ENCODE data around the gene MGARP.
A peak's percentile ranks its signal among the peaks of the same experiment; 100 is the strongest.

MGARP gene

DNA sequence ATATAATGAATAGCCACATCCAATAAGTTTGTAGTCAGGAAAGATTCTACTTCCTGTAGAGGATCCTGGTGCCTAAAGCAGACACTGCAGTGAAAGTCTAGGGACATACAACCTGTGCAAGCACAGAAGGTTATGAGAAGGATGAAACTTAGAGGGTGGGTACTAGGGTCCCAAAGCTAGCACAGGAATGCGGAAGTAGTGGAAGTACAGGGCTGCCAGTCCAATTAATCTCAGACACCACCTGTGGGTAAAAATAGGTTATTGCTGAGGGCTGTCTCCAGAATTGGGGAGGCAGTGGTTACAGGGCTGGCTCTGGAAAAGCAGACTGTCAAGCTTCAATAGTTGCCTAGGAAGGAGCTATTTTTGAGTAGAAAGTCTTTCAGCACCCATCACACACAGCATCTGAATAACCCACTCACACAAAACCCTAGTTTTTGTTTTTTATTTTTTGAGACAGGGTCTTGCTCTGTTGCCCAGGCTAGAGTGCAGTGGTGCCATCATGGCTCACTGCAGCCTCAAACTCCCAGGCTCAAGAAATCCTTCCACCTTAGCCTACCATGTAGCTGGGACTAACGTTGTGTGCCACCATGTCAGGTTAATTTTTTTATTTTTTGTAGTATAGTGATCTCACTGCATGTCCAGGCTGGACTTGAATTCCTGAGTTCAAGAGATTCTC, 52.2 kb downstream of the MGARP start:
- TF ChIP-seq RAD21 (IDR thresholded peaks at IDR 0.05; ENCODE audit: low read depth) (peak; percentile 28; the same call in 1 of the 2 replicates), ZBTB7A (IDR thresholded peaks at IDR 0.05; ENCODE audit: low read depth) (no peak), TEAD4 (IDR thresholded peaks at IDR 0.05) (no peak), TAF1 (IDR thresholded peaks at IDR 0.05; ENCODE audit: low read depth) (no peak), TCF12 (IDR thresholded peaks at IDR 0.05; ENCODE audit: low read depth) (no peak), FOXM1 (IDR thresholded peaks at IDR 0.05; ENCODE audit: borderline replicate concordance, low read depth) (no peak), NFIC (IDR thresholded peaks at IDR 0.05) (no peak)
- TF ChIP-seq, protein P1, sequence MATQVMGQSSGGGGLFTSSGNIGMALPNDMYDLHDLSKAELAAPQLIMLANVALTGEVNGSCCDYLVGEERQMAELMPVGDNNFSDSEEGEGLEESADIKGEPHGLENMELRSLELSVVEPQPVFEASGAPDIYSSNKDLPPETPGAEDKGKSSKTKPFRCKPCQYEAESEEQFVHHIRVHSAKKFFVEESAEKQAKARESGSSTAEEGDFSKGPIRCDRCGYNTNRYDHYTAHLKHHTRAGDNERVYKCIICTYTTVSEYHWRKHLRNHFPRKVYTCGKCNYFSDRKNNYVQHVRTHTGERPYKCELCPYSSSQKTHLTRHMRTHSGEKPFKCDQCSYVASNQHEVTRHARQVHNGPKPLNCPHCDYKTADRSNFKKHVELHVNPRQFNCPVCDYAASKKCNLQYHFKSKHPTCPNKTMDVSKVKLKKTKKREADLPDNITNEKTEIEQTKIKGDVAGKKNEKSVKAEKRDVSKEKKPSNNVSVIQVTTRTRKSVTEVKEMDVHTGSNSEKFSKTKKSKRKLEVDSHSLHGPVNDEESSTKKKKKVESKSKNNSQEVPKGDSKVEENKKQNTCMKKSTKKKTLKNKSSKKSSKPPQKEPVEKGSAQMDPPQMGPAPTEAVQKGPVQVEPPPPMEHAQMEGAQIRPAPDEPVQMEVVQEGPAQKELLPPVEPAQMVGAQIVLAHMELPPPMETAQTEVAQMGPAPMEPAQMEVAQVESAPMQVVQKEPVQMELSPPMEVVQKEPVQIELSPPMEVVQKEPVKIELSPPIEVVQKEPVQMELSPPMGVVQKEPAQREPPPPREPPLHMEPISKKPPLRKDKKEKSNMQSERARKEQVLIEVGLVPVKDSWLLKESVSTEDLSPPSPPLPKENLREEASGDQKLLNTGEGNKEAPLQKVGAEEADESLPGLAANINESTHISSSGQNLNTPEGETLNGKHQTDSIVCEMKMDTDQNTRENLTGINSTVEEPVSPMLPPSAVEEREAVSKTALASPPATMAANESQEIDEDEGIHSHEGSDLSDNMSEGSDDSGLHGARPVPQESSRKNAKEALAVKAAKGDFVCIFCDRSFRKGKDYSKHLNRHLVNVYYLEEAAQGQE (IDR thresholded peaks at IDR 0.05; ENCODE audit: low read depth) = no peak

DNA sequence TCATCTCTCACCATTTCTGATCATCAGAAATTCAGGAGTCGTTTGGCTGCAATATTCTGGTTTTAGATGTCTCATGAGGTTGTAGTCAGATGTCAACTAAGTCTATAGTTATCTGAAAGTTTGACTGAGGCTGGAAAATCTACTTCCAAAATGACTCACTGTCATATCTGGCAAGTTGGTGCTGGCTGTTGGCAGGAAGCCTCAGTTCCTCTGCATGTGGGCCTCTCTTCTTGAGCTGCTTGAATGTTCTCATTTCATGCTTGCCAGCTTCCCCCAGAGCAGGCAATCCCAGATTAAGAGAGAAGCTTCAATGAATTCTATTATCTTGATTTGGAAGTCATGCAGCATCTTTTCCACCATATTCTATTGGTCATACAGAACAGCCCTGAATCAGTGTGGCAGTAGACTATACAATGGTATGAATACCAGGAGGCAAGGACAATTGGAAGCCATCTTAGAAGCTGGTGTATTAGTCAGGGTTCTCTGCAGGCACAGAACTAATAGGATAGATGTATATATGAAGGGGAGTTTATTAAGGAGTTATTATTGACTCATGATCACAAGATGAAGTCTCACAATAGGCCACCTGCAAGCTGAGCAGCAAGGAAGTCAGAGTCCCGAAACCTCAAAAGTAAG, 56.2 kb downstream of the MGARP start:
- no peak for TF ChIP-seq TAF1 (IDR thresholded peaks at IDR 0.05; ENCODE audit: low read depth)
- TF ChIP-seq TEAD4 (IDR thresholded peaks at IDR 0.05) = no peak
- TF ChIP-seq, protein P1 (IDR thresholded peaks at IDR 0.05; ENCODE audit: low read depth) = no peak
- no peak for TF ChIP-seq RAD21 (IDR thresholded peaks at IDR 0.05; ENCODE audit: low read depth)
- TF ChIP-seq EGR1 (IDR thresholded peaks at IDR 0.05) = no peak
- TF ChIP-seq USF1 (IDR thresholded peaks at IDR 0.05) = no peak
- no peak for TF ChIP-seq ZBTB7A (IDR thresholded peaks at IDR 0.05; ENCODE audit: low read depth)
- TF ChIP-seq TCF12 (IDR thresholded peaks at IDR 0.05; ENCODE audit: low read depth) = no peak
- TF ChIP-seq CREB1 (IDR thresholded peaks at IDR 0.05; ENCODE audit: low read depth) = no peak
- TF ChIP-seq CEBPB (IDR thresholded peaks at IDR 0.05) = no peak
- no peak for TF ChIP-seq EP300 (IDR thresholded peaks at IDR 0.05; ENCODE audit: borderline replicate concordance)
- no peak for TF ChIP-seq NFIC (IDR thresholded peaks at IDR 0.05)
- no peak for TF ChIP-seq FOXM1 (IDR thresholded peaks at IDR 0.05; ENCODE audit: borderline replicate concordance, low read depth)
- no peak for TF ChIP-seq MAX (IDR thresholded peaks at IDR 0.05)
- TF ChIP-seq YY1 (IDR thresholded peaks at IDR 0.05; ENCODE audit: low read depth) = no peak

- TF ChIP-seq USF1 (IDR thresholded peaks at IDR 0.05) (no peak), CREB1 (IDR thresholded peaks at IDR 0.05; ENCODE audit: low read depth) (no peak), YY1 (IDR thresholded peaks at IDR 0.05; ENCODE audit: low read depth) (no peak), NFIC (IDR thresholded peaks at IDR 0.05) (no peak), EGR1 (IDR thresholded peaks at IDR 0.05) (no peak), TAF1 (IDR thresholded peaks at IDR 0.05; ENCODE audit: low read depth) (no peak)
- TF ChIP-seq, protein P1 (IDR thresholded peaks at IDR 0.05; ENCODE audit: low read depth) = no peak
Measured at GRCh38 chr4:139222215-139222614, 57.8 kb downstream of the MGARP start.

DNA sequence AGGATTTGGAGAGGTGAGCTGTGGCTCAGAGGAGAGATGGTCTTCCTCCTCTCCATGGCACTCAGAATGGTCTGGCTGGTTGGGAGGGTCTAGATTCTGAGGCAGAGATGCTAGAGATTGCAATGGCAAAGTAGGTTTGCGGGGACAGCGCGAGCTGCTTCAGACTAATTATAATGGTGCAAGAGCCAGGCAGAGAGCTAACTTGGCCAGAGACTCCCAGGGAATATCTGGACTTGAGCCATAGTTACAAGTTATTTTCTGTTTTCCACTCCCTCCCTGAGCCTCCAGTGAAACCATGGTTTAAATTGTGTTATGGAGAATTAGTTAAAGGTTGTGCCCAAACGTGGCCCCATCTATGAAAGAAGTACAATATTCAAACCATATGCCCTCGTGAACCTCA, 58.3 kb downstream of the MGARP start:
- TF ChIP-seq TAF1 (IDR thresholded peaks at IDR 0.05; ENCODE audit: low read depth) (no peak), TEAD4 (IDR thresholded peaks at IDR 0.05) (no peak), NFIC (IDR thresholded peaks at IDR 0.05) (no peak), TCF12 (IDR thresholded peaks at IDR 0.05; ENCODE audit: low read depth) (no peak), EGR1 (IDR thresholded peaks at IDR 0.05) (no peak), FOXM1 (IDR thresholded peaks at IDR 0.05; ENCODE audit: borderline replicate concordance, low read depth) (no peak), MAX (IDR thresholded peaks at IDR 0.05) (no peak)

All from Ishikawa (cell line).